HuH-7 (cell line): ENCODE results near the gene SMS.
"Not testable (repeated sequence)": the region's sequence is repeated elsewhere in the genome, so short reads cannot be mapped to it uniquely, and the experiment has no call there.

ENCODE experiments used
- DNase-seq: peaks from one replicate; pipeline ENCODE4 v3.0.0; 2011; ENCODE audit warnings: low spot score

Gene SMS

GRCh38 chrX:21950557-21950956 lies 10.0 kb downstream of the SMS start:
- not testable (repeated sequence) for DNase-seq

- DNase-seq = no peak
Observed at GRCh38 chrX:21952624-21953023, 12.1 kb downstream of the SMS start.

GRCh38 chrX:21953195-21953830 lies 12.8 kb downstream of the SMS start:
- not testable (repeated sequence) for DNase-seq

- no peak for DNase-seq
Observed at GRCh38 chrX:21955403-21956189, 15.1 kb downstream of the SMS start.

- no peak for DNase-seq
Observed at GRCh38 chrX:21956783-21957182, 16.3 kb downstream of the SMS start.

GRCh38 chrX:21958187-21958586 lies 17.7 kb downstream of the SMS start:
- no peak for DNase-seq

- DNase-seq = no peak
Observed at GRCh38 chrX:21958916-21959315, 18.4 kb downstream of the SMS start.

- no peak for DNase-seq
Observed at GRCh38 chrX:21959362-21960051, 19.0 kb downstream of the SMS start.

GRCh38 chrX:21960569-21961541 lies 20.3 kb downstream of the SMS start:
- no peak for DNase-seq

GRCh38 chrX:21962361-21962760 lies 21.9 kb downstream of the SMS start:
- no peak for DNase-seq

GRCh38 chrX:21963269-21963668 lies 22.8 kb downstream of the SMS start:
- DNase-seq = no peak

- no peak for DNase-seq
Observed at GRCh38 chrX:21963731-21964405, 23.4 kb downstream of the SMS start.

GRCh38 chrX:21966866-21967265 lies 26.4 kb downstream of the SMS start:
- no peak for DNase-seq

GRCh38 chrX:21968333-21968732 lies 27.8 kb downstream of the SMS start:
- DNase-seq = no peak

- no peak for DNase-seq
Observed at GRCh38 chrX:21970326-21970725, 29.8 kb downstream of the SMS start.

GRCh38 chrX:21972046-21972445 lies 31.5 kb downstream of the SMS start:
- DNase-seq = no peak

- no peak for DNase-seq
Observed at GRCh38 chrX:21972721-21973120, 32.2 kb downstream of the SMS start.

- DNase-seq = no peak
Observed at GRCh38 chrX:21973321-21974010, 33.0 kb downstream of the SMS start.

GRCh38 chrX:21974011-21974385 lies 33.5 kb downstream of the SMS start:
- DNase-seq = no peak

GRCh38 chrX:21975242-21975641 lies 34.7 kb downstream of the SMS start:
- no peak for DNase-seq

GRCh38 chrX:21975812-21976211 lies 35.3 kb downstream of the SMS start:
- DNase-seq = no peak
